ENCODE results near the gene UCKL1.

UCKL1 gene

GRCh38 chr20:63979557-63980316 is 23.5 kb upstream of the UCKL1 start, which contains the start of gene SAMD10:
SAMD10 (minus strand) TSS chr20:63979642; CDS start chr20:63979467, 175 bp downstream.
- H2AFZ ChIP-seq (ENCODE audit: insufficient read depth, low read length, poor library complexity): peak within 1 kb of the TSS; percentile 80
- H3K79me1 ChIP-seq (ENCODE audit: low read length): peaks cover 10% of the 10 kb centered on the region
- H3K18ac ChIP-seq (ENCODE audit: low read length): peak within 1 kb of the TSS; percentile 81
- H2BK12ac ChIP-seq (ENCODE audit: low read length): no peak within 1 kb of the TSS
- peak within 1 kb of the TSS; percentile 82 for H4K91ac ChIP-seq (ENCODE audit: low read depth, low read length)
- H3K9ac ChIP-seq (ENCODE audit: low read length): no peak within 1 kb of the TSS
- DNase-seq: peak in 1 of 2 donors; percentile 51
- no peaks in the 10 kb centered on the region for H3K9me3 ChIP-seq (ENCODE audit: insufficient read depth, low read depth, low read length)
- H3K4me2 ChIP-seq (ENCODE audit: low read length): peak within 1 kb of the TSS; percentile 91
- no peaks in the 10 kb centered on the region for H3K27me3 ChIP-seq (ENCODE audit: insufficient read depth, low read length)
- peaks cover 15 to 22% of the 10 kb centered on the region in 2 experiments for H3K4me1 ChIP-seq (ENCODE audit: control insufficient read depth in 1 of 2, insufficient read depth in 2 of 2, low read length in 2 of 2)
- H2BK120ac ChIP-seq (ENCODE audit: insufficient read depth, low read length, poor library complexity): peak within 1 kb of the TSS; percentile 70
- peaks cover 8 to 15% of the 10 kb centered on the region in 2 experiments for H3K36me3 ChIP-seq (ENCODE audit: control insufficient read depth in 1 of 2, insufficient read depth in 2 of 2, low read length in 2 of 2)
- peak within 1 kb of the TSS; percentile 54 for H4K12ac ChIP-seq (ENCODE audit: low read depth, low read length)
- H3K4me3 ChIP-seq (ENCODE audit: low read depth, low read length): peak within 1 kb of the TSS; percentile 71
- peak within 1 kb of the TSS; percentile 16 for H3K27ac ChIP-seq (ENCODE audit: low read depth, low read length)
- peak within 1 kb of the TSS; percentile 95 for H4K8ac ChIP-seq (ENCODE audit: low read depth, low read length)
- no peak within 1 kb of the TSS for H3K23ac ChIP-seq (ENCODE audit: low read length)
- WGBS (ENCODE audit: extremely low coverage, insufficient coverage, insufficient read length): no CpG with 5 or more reads among the region's 52 CpGs
- H3K79me2 ChIP-seq (ENCODE audit: control insufficient read depth, insufficient read depth, low read length, poor library complexity): peaks cover 6% of the 10 kb centered on the region
- H2AK5ac ChIP-seq (ENCODE audit: low read length): peak within 1 kb of the TSS; percentile 14
- H3K14ac ChIP-seq (ENCODE audit: low read length): peak within 1 kb of the TSS; percentile 83
- H2BK5ac ChIP-seq (ENCODE audit: low read depth, low read length, poor library complexity): peak within 1 kb of the TSS; percentile 57
- peak within 1 kb of the TSS; percentile 16 for H3K4ac ChIP-seq (ENCODE audit: low read depth, low read length)

GRCh38 chr20:63979229-63979556 is 23.0 kb upstream of the UCKL1 start:
- H2BK12ac ChIP-seq (ENCODE audit: low read length): no peak overlapping the region
- peaks cover 15 to 22% of the 10 kb centered on the region in 2 experiments for H3K4me1 ChIP-seq (ENCODE audit: control insufficient read depth in 1 of 2, insufficient read depth in 2 of 2, low read length in 2 of 2)
- peak overlapping the region; percentile 70 for H2BK120ac ChIP-seq (ENCODE audit: insufficient read depth, low read length, poor library complexity)
- H4K91ac ChIP-seq (ENCODE audit: low read depth, low read length): peak overlapping the region; percentile 82
- H3K18ac ChIP-seq (ENCODE audit: low read length): peak overlapping the region; percentile 81
- DNase-seq: no peak
- no peak overlapping the region for H3K9ac ChIP-seq (ENCODE audit: low read length)
- peaks cover 10% of the 10 kb centered on the region for H3K79me1 ChIP-seq (ENCODE audit: low read length)
- H2BK5ac ChIP-seq (ENCODE audit: low read depth, low read length, poor library complexity): peak overlapping the region; percentile 57
- peak overlapping the region; percentile 95 for H4K8ac ChIP-seq (ENCODE audit: low read depth, low read length)
- peaks cover 5 to 12% of the 10 kb centered on the region in 2 experiments for H3K36me3 ChIP-seq (ENCODE audit: control insufficient read depth in 1 of 2, insufficient read depth in 2 of 2, low read length in 2 of 2)
- peak overlapping the region; percentile 91 for H3K4me2 ChIP-seq (ENCODE audit: low read length)
- H3K14ac ChIP-seq (ENCODE audit: low read length): peak overlapping the region; percentile 83
- H3K27me3 ChIP-seq (ENCODE audit: insufficient read depth, low read length): no peaks in the 10 kb centered on the region
- no peaks in the 10 kb centered on the region for H3K9me3 ChIP-seq (ENCODE audit: insufficient read depth, low read depth, low read length)
- peaks cover 6% of the 10 kb centered on the region for H3K79me2 ChIP-seq (ENCODE audit: control insufficient read depth, insufficient read depth, low read length, poor library complexity)
- WGBS (ENCODE audit: extremely low coverage, insufficient coverage, insufficient read length): no CpG with 5 or more reads among the region's 47 CpGs
- peak overlapping the region; percentile 80 for H2AFZ ChIP-seq (ENCODE audit: insufficient read depth, low read length, poor library complexity)
- H2AK5ac ChIP-seq (ENCODE audit: low read length): no peak overlapping the region
- no peak overlapping the region for H3K23ac ChIP-seq (ENCODE audit: low read length)
- H3K27ac ChIP-seq (ENCODE audit: low read depth, low read length): peak overlapping the region; percentile 16
- no peak overlapping the region for H3K4ac ChIP-seq (ENCODE audit: low read depth, low read length)
- peak overlapping the region; percentile 54 for H4K12ac ChIP-seq (ENCODE audit: low read depth, low read length)
- peak overlapping the region; percentile 71 for H3K4me3 ChIP-seq (ENCODE audit: low read depth, low read length)

- no peak overlapping the region for H3K23ac ChIP-seq (ENCODE audit: low read length)
- H3K36me3 ChIP-seq (ENCODE audit: control insufficient read depth in 1 of 2, insufficient read depth in 2 of 2, low read length in 2 of 2): peaks cover 3 to 10% of the 10 kb centered on the region in 2 experiments
- H3K79me2 ChIP-seq (ENCODE audit: control insufficient read depth, insufficient read depth, low read length, poor library complexity): peaks cover 6% of the 10 kb centered on the region
- H3K4me1 ChIP-seq (ENCODE audit: control insufficient read depth in 1 of 2, insufficient read depth in 2 of 2, low read length in 2 of 2): peaks cover 16 to 23% of the 10 kb centered on the region in 2 experiments
- H3K79me1 ChIP-seq (ENCODE audit: low read length): peaks cover 10% of the 10 kb centered on the region
- DNase-seq: peak; percentile 75 to 82
- H4K12ac ChIP-seq (ENCODE audit: low read depth, low read length): peak overlapping the region; percentile 54
- H3K27me3 ChIP-seq (ENCODE audit: insufficient read depth, low read length): no peaks in the 10 kb centered on the region
- no peaks in the 10 kb centered on the region for H3K9me3 ChIP-seq (ENCODE audit: insufficient read depth, low read depth, low read length)
- H3K4me3 ChIP-seq (ENCODE audit: low read depth, low read length): peak overlapping the region; percentile 71
- peak overlapping the region; percentile 81 for H3K18ac ChIP-seq (ENCODE audit: low read length)
- H3K4ac ChIP-seq (ENCODE audit: low read depth, low read length): no peak overlapping the region
- H2AK5ac ChIP-seq (ENCODE audit: low read length): no peak overlapping the region
- H2BK120ac ChIP-seq (ENCODE audit: insufficient read depth, low read length, poor library complexity): peak overlapping the region; percentile 70
- H3K9ac ChIP-seq (ENCODE audit: low read length): no peak overlapping the region
- peak overlapping the region; percentile 80 for H2AFZ ChIP-seq (ENCODE audit: insufficient read depth, low read length, poor library complexity)
- no CpG with 5 or more reads among the region's 52 CpGs for WGBS (ENCODE audit: extremely low coverage, insufficient coverage, insufficient read length)
- H4K91ac ChIP-seq (ENCODE audit: low read depth, low read length): peak overlapping the region; percentile 82
- H3K14ac ChIP-seq (ENCODE audit: low read length): peak overlapping the region; percentile 83
- H2BK12ac ChIP-seq (ENCODE audit: low read length): no peak overlapping the region
- peak overlapping the region; percentile 91 for H3K4me2 ChIP-seq (ENCODE audit: low read length)
- H4K8ac ChIP-seq (ENCODE audit: low read depth, low read length): peak overlapping the region; percentile 95
- H3K27ac ChIP-seq (ENCODE audit: low read depth, low read length): peak overlapping the region; percentile 16
- peak overlapping the region; percentile 57 for H2BK5ac ChIP-seq (ENCODE audit: low read depth, low read length, poor library complexity)
Observed at GRCh38 chr20:63978319-63979228, 22.4 kb upstream of the UCKL1 start.

- Histone ChIP-seq H3K23ac (ENCODE audit: low read length) (no peak overlapping the region), H3K9ac (ENCODE audit: low read length) (no peak overlapping the region), H3K27ac (ENCODE audit: low read depth, low read length) (no peak overlapping the region), H3K4ac (ENCODE audit: low read depth, low read length) (no peak overlapping the region), H2AFZ (ENCODE audit: insufficient read depth, low read length, poor library complexity) (no peak overlapping the region), H4K91ac (ENCODE audit: low read depth, low read length) (no peak overlapping the region), H2BK120ac (ENCODE audit: insufficient read depth, low read length, poor library complexity) (no peak overlapping the region), H4K8ac (ENCODE audit: low read depth, low read length) (no peak overlapping the region), H3K4me1 (ENCODE audit: control insufficient read depth in 1 of 2, insufficient read depth in 2 of 2, low read length in 2 of 2) (peaks cover 18 to 24% of the 10 kb centered on the region in 2 experiments), H3K9me3 (ENCODE audit: insufficient read depth, low read depth, low read length) (no peaks in the 10 kb centered on the region), H3K4me2 (ENCODE audit: low read length) (no peak overlapping the region), H3K36me3 (ENCODE audit: control insufficient read depth in 1 of 2, insufficient read depth in 2 of 2, low read length in 2 of 2) (peaks cover 2 to 6% of the 10 kb centered on the region in 2 experiments), H2AK5ac (ENCODE audit: low read length) (no peak overlapping the region), H3K27me3 (ENCODE audit: insufficient read depth, low read length) (no peaks in the 10 kb centered on the region), H2BK12ac (ENCODE audit: low read length) (no peak overlapping the region), H3K14ac (ENCODE audit: low read length) (no peak overlapping the region), H3K79me1 (ENCODE audit: low read length) (peaks cover 10% of the 10 kb centered on the region), H3K18ac (ENCODE audit: low read length) (no peak overlapping the region), H4K12ac (ENCODE audit: low read depth, low read length) (no peak overlapping the region), H3K79me2 (ENCODE audit: control insufficient read depth, insufficient read depth, low read length, poor library complexity) (peaks cover 6% of the 10 kb centered on the region), H3K4me3 (ENCODE audit: low read depth, low read length) (no peak overlapping the region), H2BK5ac (ENCODE audit: low read depth, low read length, poor library complexity) (no peak overlapping the region)
- no CpG with 5 or more reads among the region's 16 CpGs for WGBS (ENCODE audit: extremely low coverage, insufficient coverage, insufficient read length)
- no peak for DNase-seq
Observed at GRCh38 chr20:63977739-63978276, 21.6 kb upstream of the UCKL1 start.
